Duodenal mucosa (tissue), 2 donors: Measurements from ENCODE around the gene FLNB.

Source experiments
- H3K27ac ChIP-seq: one replicate; pipeline ENCODE4 v1.7.0; 2013; ENCODE audit warnings: low read depth, low read length
- H3K27me3 ChIP-seq, 2 donors: one replicate each; pipeline ENCODE4 v1.7.0; 2013; ENCODE audit warnings: low read length in 2 of 2, control low read depth in 1 of 2; ENCODE audit not compliant: insufficient read depth in 2 of 2, control insufficient read depth in 1 of 2
- H3K36me3 ChIP-seq, 2 donors: one replicate each; pipeline ENCODE4 v1.7.0; 2013; ENCODE audit warnings: low read length in 2 of 2, control low read depth in 1 of 2; ENCODE audit not compliant: insufficient read depth in 2 of 2, control insufficient read depth in 1 of 2
- H3K4me1 ChIP-seq, 2 donors: one replicate each; pipeline ENCODE4 v1.7.0; 2013; ENCODE audit warnings: low read length in 2 of 2, control low read depth in 1 of 2; ENCODE audit not compliant: insufficient read depth in 2 of 2, control insufficient read depth in 1 of 2
- H3K4me3 ChIP-seq, 2 donors: one replicate each; pipeline ENCODE4 v1.7.0; 2013; ENCODE audit warnings: low read length in 2 of 2, low read depth in 1 of 2
- H3K9ac ChIP-seq, 2 donors: one replicate each; pipeline ENCODE4 v1.7.0; 2013; ENCODE audit warnings: low read length in 2 of 2, low read depth in 1 of 2
- H3K9me3 ChIP-seq, 2 donors: one replicate each; pipeline ENCODE4 v1.7.0; 2013; ENCODE audit warnings: low read length in 2 of 2, control low read depth in 1 of 2; ENCODE audit not compliant: control insufficient read depth in 1 of 2

FLNB gene

GRCh38 chr3:58099865-58100264 is 91.6 kb downstream of the FLNB start:
- peaks cover 59 to 93% of the 10 kb centered on the region in 2 donors for H3K36me3 ChIP-seq
- H3K9ac ChIP-seq, result no peak overlapping the region
- H3K4me1 ChIP-seq, result peaks cover 0 to 8% of the 10 kb centered on the region in 2 donors
- H3K27ac ChIP-seq, result no peak overlapping the region
- H3K27me3 ChIP-seq, result no peaks in the 10 kb centered on the region
- no peaks in the 10 kb centered on the region for H3K9me3 ChIP-seq
- no peak overlapping the region for H3K4me3 ChIP-seq

DNA sequence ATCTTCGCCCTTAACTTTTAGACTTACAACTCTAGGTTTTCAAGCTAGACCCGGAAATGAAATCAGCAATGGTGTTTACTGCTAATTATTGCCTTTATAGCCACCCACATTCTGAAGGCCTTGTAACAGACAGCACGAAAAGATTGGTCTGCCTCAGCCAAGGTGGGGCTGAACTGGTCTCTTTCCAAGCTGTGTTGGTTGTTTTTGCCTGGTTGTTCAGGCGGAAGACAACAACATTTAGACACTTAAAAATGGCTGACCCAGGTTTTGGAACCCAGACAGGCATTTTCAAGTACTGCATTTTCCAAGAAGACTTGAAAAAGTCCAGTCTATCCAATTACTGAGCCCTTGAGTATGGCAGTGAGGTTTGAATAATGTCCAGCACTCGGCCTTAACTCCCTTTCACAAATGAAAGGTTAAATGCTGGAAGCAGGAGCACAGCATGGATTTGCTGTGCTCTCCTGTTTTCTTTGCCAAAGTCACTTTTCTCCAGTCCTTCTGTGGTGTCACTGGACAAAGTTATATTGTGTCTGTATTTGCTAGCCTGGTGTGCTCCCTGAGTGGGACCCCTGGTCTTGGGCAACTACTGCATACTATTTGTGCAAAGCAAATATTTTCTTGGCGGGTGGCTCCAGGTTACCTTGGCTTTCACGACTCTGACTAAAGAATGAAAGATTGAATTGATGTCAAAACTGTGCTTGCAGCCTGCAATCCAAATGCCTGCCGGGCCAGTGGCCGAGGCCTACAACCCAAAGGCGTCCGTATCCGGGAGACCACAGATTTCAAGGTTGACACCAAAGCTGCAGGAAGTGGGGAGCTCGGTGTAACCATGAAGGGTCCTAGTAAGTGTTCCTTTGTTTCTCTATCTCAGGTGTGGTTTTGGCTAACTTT is 93.5 kb downstream of the FLNB start:
- Histone ChIP-seq H3K9ac (no peak overlapping the region), H3K9me3 (no peaks in the 10 kb centered on the region), H3K4me1 (peaks cover 0 to 8% of the 10 kb centered on the region in 2 donors), H3K4me3 (no peak overlapping the region), H3K36me3 (peaks cover 65 to 94% of the 10 kb centered on the region in 2 donors), H3K27ac (no peak overlapping the region), H3K27me3 (no peaks in the 10 kb centered on the region)

GRCh38 chr3:58102390-58102750 is 94.1 kb downstream of the FLNB start:
- no peak overlapping the region for H3K27ac ChIP-seq

DNA sequence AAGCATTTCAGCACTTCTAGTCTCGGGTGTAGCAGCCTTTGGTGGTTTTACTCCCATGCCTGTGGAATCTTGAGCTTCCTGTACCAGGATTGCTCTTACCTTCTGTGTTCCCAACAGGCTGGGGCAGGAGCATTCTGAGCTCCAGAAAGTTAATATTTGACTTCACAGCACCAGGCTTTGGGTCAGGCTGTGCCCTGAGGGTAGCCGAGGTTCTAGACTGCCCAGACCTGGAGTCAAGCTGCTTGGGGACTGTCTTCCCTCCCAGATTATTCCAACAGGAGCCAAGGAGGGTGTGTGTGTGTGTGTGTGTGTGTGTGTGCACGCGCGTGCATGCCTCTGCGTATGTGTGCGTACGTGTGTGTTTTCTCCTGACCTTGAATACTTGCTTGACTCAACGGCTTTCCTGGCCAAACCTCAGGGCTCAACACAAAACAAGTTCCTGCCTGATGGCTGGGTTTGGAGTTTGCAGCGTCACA is 94.8 kb downstream of the FLNB start:
- Histone ChIP-seq H3K27me3 (no peaks in the 10 kb centered on the region), H3K9me3 (no peaks in the 10 kb centered on the region), H3K27ac (peak overlapping the region; percentile 5), H3K4me1 (peaks cover 0 to 8% of the 10 kb centered on the region in 2 donors), H3K9ac (no peak overlapping the region), H3K4me3 (no peak overlapping the region), H3K36me3 (peaks cover 64 to 93% of the 10 kb centered on the region in 2 donors)

More at GRCh38 chr3:58102390-58102750, 94.1 kb downstream of the FLNB start:
- Histone ChIP-seq H3K27me3 (no peaks in the 10 kb centered on the region), H3K36me3 (peaks cover 65 to 94% of the 10 kb centered on the region in 2 donors), H3K9me3 (no peaks in the 10 kb centered on the region), H3K4me3 (no peak overlapping the region), H3K9ac (no peak overlapping the region), H3K4me1 (peaks cover 0 to 8% of the 10 kb centered on the region in 2 donors)

- peaks cover 69 to 93% of the 10 kb centered on the region in 2 donors for H3K36me3 ChIP-seq
- no peak overlapping the region for H3K4me3 ChIP-seq
- H3K27me3 ChIP-seq, result no peaks in the 10 kb centered on the region
- H3K9ac ChIP-seq, result no peak overlapping the region
- peaks cover 0 to 8% of the 10 kb centered on the region in 2 donors for H3K4me1 ChIP-seq
- no peaks in the 10 kb centered on the region for H3K9me3 ChIP-seq
- no peak overlapping the region for H3K27ac ChIP-seq
Measured at GRCh38 chr3:58104151-58104550, 95.9 kb downstream of the FLNB start.

DNA sequence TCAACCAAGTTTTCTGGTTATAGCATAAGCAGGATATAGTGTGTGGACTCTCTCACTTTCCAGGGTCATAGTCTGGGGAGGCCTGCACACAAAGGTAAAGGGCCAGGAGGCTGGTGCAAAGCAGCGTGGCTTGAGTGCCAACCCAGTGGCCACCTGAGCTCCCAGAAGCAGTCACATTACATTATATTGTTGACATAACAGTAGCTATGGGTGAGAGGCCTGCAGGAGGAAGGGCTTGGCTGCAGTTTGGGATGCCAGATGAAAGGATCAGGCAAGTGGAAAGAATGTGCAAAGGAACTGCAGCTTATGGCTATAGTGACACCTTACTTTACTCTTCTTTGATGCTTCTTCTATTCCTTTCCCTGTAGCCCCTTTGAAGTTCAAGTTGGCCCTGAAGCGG is 96.5 kb downstream of the FLNB start:
- Histone ChIP-seq H3K36me3 (peaks cover 70 to 93% of the 10 kb centered on the region in 2 donors), H3K27ac (no peak overlapping the region), H3K4me3 (no peak overlapping the region)

DNA sequence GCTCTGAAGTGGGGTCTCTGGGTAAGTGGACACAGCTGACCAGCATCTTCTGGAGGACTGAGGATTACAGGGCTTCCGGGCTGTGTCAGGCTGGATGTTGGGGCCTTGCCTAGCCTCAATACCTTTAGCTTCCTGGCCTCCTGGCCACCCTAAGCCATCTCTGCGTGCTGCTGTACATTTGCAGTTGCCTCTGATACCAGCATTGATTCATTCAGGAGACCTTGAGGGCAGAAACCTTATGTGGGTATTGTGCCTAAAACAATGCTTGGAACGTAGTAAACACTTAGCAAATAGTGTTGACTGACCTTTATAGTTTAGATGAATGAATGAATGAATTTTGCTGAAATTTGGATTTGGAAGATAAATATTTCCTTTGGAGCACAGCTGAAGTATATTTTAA is 97.0 kb downstream of the FLNB start:
- Histone ChIP-seq H3K9me3 (no peaks in the 10 kb centered on the region), H3K27me3 (no peaks in the 10 kb centered on the region), H3K4me3 (no peak overlapping the region), H3K9ac (no peak overlapping the region), H3K4me1 (peaks cover 0 to 8% of the 10 kb centered on the region in 2 donors), H3K27ac (no peak overlapping the region), H3K36me3 (peaks cover 73 to 95% of the 10 kb centered on the region in 2 donors)

More for the DNA sequence above, 96.5 kb downstream of the FLNB start:
- Histone ChIP-seq H3K9ac (no peak overlapping the region), H3K4me1 (peaks cover 0 to 8% of the 10 kb centered on the region in 2 donors), H3K9me3 (no peaks in the 10 kb centered on the region), H3K27me3 (no peaks in the 10 kb centered on the region)

DNA sequence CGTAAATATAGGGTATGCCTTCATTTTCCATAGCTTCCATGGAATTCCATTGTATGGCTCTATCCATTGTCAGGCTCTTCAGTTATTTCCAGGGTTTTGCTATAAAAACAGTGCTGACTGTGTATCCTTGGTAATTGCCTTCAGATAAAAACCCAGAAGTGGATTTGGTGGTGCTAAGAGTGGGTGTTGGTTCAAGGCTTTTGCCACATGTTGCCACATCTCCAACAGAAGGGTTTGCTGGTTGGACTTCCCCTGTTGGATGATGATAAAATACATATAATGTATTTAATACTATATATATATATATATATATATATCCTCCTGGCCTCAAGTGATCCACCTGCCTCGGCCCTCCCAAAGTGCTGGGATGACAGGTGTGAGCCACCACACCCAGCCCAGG is 97.8 kb downstream of the FLNB start:
- H3K9me3 ChIP-seq, result no peaks in the 10 kb centered on the region
- H3K4me3 ChIP-seq, result no peak overlapping the region
- no peak overlapping the region for H3K27ac ChIP-seq
- H3K36me3 ChIP-seq, result peaks cover 71 to 92% of the 10 kb centered on the region in 2 donors
- no peak overlapping the region for H3K9ac ChIP-seq
- no peaks in the 10 kb centered on the region for H3K27me3 ChIP-seq
- H3K4me1 ChIP-seq, result peaks cover 6 to 8% of the 10 kb centered on the region in 2 donors

DNA sequence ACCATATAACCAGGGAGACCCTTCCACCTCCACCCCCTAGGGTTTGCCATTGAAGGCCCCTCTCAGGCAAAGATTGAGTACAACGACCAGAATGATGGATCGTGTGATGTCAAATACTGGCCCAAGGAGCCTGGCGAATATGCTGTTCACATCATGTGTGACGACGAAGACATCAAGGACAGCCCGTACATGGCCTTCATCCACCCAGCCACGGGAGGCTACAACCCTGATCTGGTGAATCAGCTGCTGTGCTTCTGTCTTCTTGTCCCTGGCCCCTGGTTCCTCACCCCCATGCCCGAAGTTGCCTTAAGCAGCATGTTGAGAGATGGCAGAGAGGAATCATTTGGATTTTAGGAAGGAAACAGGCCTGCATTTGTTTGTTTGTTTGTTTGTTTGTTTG is 98.4 kb downstream of the FLNB start:
- Histone ChIP-seq H3K9me3 (no peaks in the 10 kb centered on the region), H3K27me3 (no peaks in the 10 kb centered on the region), H3K36me3 (peaks cover 73 to 92% of the 10 kb centered on the region in 2 donors), H3K4me1 (peaks cover 7 to 12% of the 10 kb centered on the region in 2 donors), H3K4me3 (no peak overlapping the region), H3K9ac (no peak overlapping the region), H3K27ac (no peak overlapping the region)

DNA sequence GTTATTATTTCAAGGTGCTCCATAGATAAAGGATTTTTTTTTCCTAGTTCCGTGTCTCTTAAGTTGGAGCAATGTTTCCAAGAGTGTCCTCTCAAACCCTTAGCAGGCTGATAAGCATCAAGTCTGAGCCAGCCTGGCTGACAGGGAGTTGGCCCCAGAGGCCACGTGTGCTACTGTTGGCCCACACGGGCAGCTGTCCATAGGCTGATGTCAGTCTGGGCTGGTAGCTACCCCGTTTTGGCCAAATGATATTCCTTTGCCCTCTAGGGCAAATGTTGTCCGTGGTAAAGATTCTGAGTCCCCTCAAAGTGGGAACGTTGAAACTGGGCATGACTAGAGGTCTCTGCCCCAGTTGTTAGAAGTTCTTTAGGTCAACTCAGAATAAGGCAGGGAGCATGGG is 99.4 kb downstream of the FLNB start:
- H3K36me3 ChIP-seq, result peaks cover 74 to 92% of the 10 kb centered on the region in 2 donors
- H3K9ac ChIP-seq, result no peak overlapping the region
- no peak overlapping the region for H3K27ac ChIP-seq
- no peaks in the 10 kb centered on the region for H3K9me3 ChIP-seq
- H3K27me3 ChIP-seq, result no peaks in the 10 kb centered on the region
- no peak overlapping the region for H3K4me3 ChIP-seq
- H3K4me1 ChIP-seq, result peaks cover 14 to 21% of the 10 kb centered on the region in 2 donors
